Measurements from ENCODE around the gene TMEM201.
A peak's percentile ranks its signal among the peaks of the same experiment; 100 is the strongest.

The TMEM201 gene

DNA sequence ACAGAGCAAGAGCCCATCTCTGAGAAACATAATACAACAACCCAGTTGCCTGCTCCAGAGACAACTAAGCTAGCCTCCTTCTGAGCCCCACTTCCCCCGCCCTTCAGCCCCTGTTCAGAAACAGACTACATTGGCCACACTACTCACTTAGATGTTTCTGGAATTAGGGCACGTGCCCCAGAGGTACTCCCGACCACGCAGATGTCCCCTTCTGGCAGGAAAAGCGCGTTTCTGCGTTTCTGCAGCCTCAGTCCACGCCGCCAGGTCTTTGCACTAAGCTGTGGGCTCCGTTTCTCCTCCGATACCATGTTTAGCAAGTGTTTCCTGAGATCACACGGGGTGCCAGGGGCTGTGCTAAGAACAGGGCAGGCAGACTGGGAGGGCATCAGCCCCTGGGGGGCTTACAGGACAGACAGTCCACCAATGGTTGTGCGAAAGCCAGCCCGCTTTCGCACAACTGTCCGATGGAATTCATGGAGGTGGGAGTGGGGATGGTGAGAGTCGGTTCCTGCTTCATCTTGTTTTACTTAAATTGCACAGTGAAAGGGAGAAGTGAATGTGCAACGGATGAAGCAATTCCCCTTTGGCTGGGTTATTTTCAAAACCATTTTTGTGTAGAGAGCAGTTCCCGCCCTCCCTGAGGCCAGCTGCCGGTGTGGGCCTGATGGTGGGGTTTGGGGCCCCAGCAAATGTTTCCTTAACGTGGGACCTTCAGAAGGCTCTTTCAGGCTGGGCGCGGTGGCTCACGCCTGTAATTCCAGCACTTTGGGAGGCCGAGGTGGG lies 65.5 kb downstream of the TMEM201 start:
- DNase-seq, result peak; percentile 50 to 52

DNA sequence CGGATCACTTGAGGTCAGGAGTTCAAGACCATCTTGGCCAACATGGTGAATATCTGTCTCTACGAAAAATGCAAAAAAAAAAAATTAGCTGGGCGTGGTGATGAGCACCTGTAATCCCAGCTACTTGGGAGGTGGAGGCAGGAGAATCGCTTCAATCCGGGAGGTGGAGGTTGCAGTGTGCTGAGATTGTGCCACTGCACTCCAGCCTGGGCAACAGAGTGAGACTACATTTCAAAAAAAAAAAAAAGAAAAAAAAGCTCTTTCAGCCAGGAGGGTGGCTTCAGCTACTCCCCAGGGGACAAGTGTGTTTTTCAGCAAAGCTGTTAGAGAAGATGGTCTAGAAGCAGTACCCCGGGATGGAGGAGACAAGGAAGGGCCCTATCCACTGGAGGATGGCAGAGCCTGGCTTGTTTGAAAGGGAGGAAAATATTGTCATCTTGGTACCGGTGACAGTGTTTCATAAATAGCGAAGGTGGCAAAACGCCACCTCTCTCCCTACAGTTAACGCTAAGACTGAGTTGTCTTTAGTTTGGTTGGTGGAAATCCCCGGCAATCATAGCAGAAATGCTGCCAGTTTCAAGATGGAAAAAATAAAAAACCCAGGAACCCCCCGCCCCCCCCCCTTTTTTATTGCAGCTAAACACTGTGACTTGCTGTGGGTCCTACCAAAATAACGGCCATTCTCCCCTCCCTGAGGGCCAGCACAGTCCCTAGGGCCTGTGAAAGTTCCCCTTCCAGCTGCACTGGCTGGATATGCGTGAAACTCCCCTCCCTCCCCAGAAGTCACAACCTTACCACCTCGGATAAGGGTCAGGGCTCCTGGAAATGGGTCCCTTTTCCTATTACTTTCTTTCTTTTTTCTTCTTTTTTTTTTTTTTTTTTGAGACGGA lies 66.4 kb downstream of the TMEM201 start:
- peak; percentile 48 to 63 for DNase-seq

- DNase-seq, result no peak
Observed at GRCh38 chr1:9655836-9656235, 67.1 kb downstream of the TMEM201 start.

DNA sequence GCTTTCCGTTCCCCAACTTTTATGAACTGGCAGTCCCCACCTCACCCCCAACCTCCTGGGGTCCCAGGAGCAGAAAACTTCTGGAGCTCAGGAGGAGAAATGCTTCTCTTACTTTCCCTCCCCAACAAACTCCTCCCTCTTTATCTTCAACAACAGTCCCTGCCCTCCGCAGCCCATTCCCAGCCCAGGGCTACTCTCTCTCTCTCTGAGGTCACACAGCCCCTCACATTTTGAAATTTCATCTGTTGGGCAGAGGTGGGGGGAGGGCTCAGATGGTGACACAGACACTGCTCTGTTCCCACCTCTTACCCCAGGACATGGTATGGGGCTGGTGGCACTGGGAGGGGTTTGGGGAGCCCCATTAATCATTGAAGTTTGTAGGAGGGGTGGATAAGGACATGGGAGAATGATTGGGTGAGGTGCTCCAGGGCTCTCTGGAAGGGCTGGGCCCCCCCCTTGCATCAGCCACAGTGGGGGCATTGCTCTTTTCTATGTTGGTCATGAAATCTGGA lies 68.9 kb downstream of the TMEM201 start:
- DNase-seq, result peak in 1 of 2 donors; percentile 25

GRCh38 chr1:9658199-9658598 lies 69.5 kb downstream of the TMEM201 start:
- peak in 1 of 2 donors; percentile 23 for DNase-seq

DNA sequence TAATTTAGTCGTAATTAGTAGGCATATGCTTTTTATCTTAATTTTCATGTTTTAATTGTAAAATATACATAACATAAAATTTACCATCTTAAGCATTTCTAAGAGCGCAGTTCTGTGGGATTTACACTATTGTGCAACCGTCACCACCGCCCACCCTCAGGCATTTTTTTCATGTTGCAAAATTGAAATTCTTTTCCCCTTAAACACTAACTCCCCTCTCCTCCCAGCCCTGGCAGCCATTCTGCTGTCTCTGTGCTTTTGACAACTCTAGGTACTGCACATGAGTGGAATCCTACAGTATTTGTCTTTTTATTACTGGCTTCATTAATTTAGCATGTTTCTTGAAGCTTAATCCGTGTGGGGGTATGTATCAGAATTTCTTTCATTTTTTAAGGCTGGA lies 70.6 kb downstream of the TMEM201 start:
- no peak for DNase-seq

DNA sequence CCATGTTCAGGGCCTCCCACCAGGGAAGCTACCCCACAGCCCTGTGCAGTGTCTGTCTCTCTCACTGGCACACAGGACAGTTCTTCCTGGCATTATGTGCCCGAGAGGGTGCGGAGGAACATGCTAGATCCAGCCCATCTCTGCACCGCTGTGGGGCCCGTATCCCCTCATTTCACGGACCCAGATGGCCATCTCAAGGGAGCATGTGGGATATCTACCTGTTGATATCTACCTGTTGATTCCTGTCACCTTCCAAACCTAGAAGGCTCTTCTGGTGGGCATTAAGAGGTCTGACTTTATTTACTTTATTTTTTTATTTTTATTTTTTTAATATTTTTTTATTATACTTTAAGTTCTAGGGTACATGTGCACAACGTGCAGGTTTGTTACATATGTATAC lies 74.5 kb downstream of the TMEM201 start:
- DNase-seq, result no peak

Measured in stimulated activated CD4-positive, alpha-beta T cell treated with anti-CD3 and anti-CD28 coated beads, Interleukin-2, amount 100 ng/mL, for 24 hours (primary cell).